Endothelial cell of umbilical vein (primary cell): ENCODE measurements around the gene APLN. TPM values are rescaled to one million over a fixed set of nuclear protein-coding genes. Genes with fewer than 3 reads are reported as not detected.

Experiments
- Bru-seq: library from RNA; stranded (reverse); fragments of 400-500 nt; gene quantifications from one replicate; lab custom pipeline; 2021; lab: Mats Ljungman, UMichigan
- BruChase-seq, 2 experiments: library from RNA; stranded (reverse); fragments of 400-500 nt; gene quantifications; one replicate each; lab custom pipeline; 2021; lab: Mats Ljungman, UMichigan
- BruUV-seq: library from RNA; stranded (reverse); fragments of 400-500 nt; replicated peaks from 2 replicates; lab custom pipeline; 2021; lab: Mats Ljungman, UMichigan
- CTCF ChIA-PET: fragments of 300-600, 350-600 bp; sonication (Branson Sonifier 250); formaldehyde crosslinking; loops from one replicate; lab custom pipeline; 2021; ENCODE audit warnings: antibody characterized with exemption, inconsistent platforms; lab: Charles Lee
- POLR2A ChIA-PET: fragments of 300-600, 350-600 bp; sonication (Branson Sonifier 250); formaldehyde crosslinking; loops from one replicate; lab custom pipeline; 2021; ENCODE audit warnings: antibody characterized with exemption, inconsistent platforms; lab: Charles Lee
- DNase-seq: peaks from one replicate; pipeline ENCODE4 v3.0.0-alpha.2; 2011; ENCODE audit warnings: low read depth, low spot score
- FAIRE-seq: peaks from 2 replicates; lab custom pipeline; 2011; peaks lifted over from hg19 to GRCh38; lab: Jason Lieb, UNC
- H2AFZ ChIP-seq: 2 replicates; pipeline ENCODE4 v1.6.0; 2012; ENCODE audit warnings: low read depth, low read length, control low read depth, inconsistent platforms
- H3K27ac ChIP-seq: 2 replicates; pipeline ENCODE4 v1.5.1; 2011; ENCODE audit warnings: low read depth, mild to moderate bottlenecking, control low read depth, low read length, moderate library complexity; ENCODE audit not compliant: insufficient read depth
- H3K27me3 ChIP-seq, 2 experiments: 2 replicates each; pipeline versions ENCODE4 v1.6.0 to v1.6.1; 2011; ENCODE audit warnings: low read length in 2 of 2, mixed read lengths in 1 of 2; ENCODE audit not compliant: control insufficient read depth in 2 of 2, insufficient read depth in 2 of 2
- H3K36me3 ChIP-seq, 2 experiments: 2 replicates in 1 of 2; 3 replicates in 1 of 2; pipeline ENCODE4 v1.5.1; 2011; ENCODE audit warnings: low read length in 2 of 2, mild to moderate bottlenecking in 1 of 2, moderate library complexity in 1 of 2; ENCODE audit not compliant: control insufficient read depth in 2 of 2, insufficient read depth in 2 of 2; ENCODE audit errors: extremely low read depth in 1 of 2
- H3K4me1 ChIP-seq: 3 replicates; pipeline ENCODE4 v1.5.1; 2011; ENCODE audit warnings: mild to moderate bottlenecking, low read length; ENCODE audit not compliant: control insufficient read depth, insufficient read depth; ENCODE audit errors: extremely low read depth
- H3K4me2 ChIP-seq: 2 replicates; pipeline ENCODE4 v1.6.1; 2011; ENCODE audit warnings: low read length, control low read depth, mixed read lengths; ENCODE audit not compliant: insufficient read depth
- H3K4me3 ChIP-seq, 3 experiments: fragments of 200-600 bp in 1 of 3; sonication (generic), shearing (Covaris generic) in 1 of 3; replicated peaks in 1 of 3; 2 replicates each; pipeline ENCODE4 v1.5.1; 2011 to 2016; ENCODE audit warnings: control low read depth in 3 of 3, low read length in 3 of 3, mild to moderate bottlenecking in 2 of 3, inconsistent platforms in 1 of 3, low read depth in 1 of 3, moderate library complexity in 1 of 3; ENCODE audit not compliant: insufficient read depth in 1 of 3
- H3K79me2 ChIP-seq: 2 replicates; pipeline ENCODE4 v1.6.0; 2012; ENCODE audit warnings: low read length, inconsistent platforms; ENCODE audit not compliant: control insufficient read depth, insufficient read depth
- H3K9ac ChIP-seq: replicated peaks from 2 replicates; pipeline ENCODE3; 2011; ENCODE audit warnings: low read length, control low read depth; ENCODE audit not compliant: insufficient read depth; ENCODE audit errors: extremely low read depth
- H3K9me1 ChIP-seq: replicated peaks from 3 replicates; pipeline ENCODE4 v1.6.0; 2011; ENCODE audit warnings: mild to moderate bottlenecking, low read length; ENCODE audit not compliant: control insufficient read depth, insufficient read depth; ENCODE audit errors: extremely low read depth
- H3K9me3 ChIP-seq: replicated peaks from 2 replicates; pipeline ENCODE4 v1.5.1; 2012; ENCODE audit warnings: low read length, inconsistent platforms; ENCODE audit not compliant: control insufficient read depth, insufficient read depth
- H4K20me1 ChIP-seq: replicated peaks from 2 replicates; pipeline ENCODE3; 2011; ENCODE audit warnings: mild to moderate bottlenecking, low read length; ENCODE audit not compliant: control insufficient read depth, insufficient read depth; ENCODE audit errors: extremely low read depth
- FOS ChIP-seq: IDR thresholded peaks from 2 replicates; pipeline ENCODE4 v1.6.1; 2011; ENCODE audit warnings: mild to moderate bottlenecking, low read length, moderate library complexity, borderline replicate concordance; ENCODE audit not compliant: insufficient read depth
- MYC ChIP-seq: IDR thresholded peaks from one replicate; pipeline ENCODE4 v1.6.1; 2011; ENCODE audit warnings: mild to moderate bottlenecking, low read depth, low read length
- POLR2A ChIP-seq: IDR thresholded peaks from 2 replicates; pipeline ENCODE4 v1.6.1; 2012; ENCODE audit warnings: low read depth, mild to moderate bottlenecking, control low read depth, low read length
- POLR2AphosphoS5 ChIP-seq: IDR thresholded peaks from 2 replicates; pipeline ENCODE4 v1.6.1; 2012; ENCODE audit warnings: low read depth, mild to moderate bottlenecking, control low read depth, low read length, moderate library complexity; ENCODE audit not compliant: insufficient read depth
- dilution Hi-C: fragments of 300-500 bp; cut with MboI; formaldehyde crosslinking; loops from one replicate; pipeline ENCODE4 v1.15.0; 2019; ENCODE audit warnings: low sequenced_read_pairs; ENCODE audit not compliant: extremely low pct_ligation_motif_present
- intact Hi-C: fragments of 100-400 bp; cut with micrococcal nuclease; formaldehyde crosslinking; loops from one replicate; pipeline ENCODE4 v1.10.0; 2022
- long read RNA-seq: library from polyadenylated mRNA; stranded (forward); transcript quantifications from one replicate; pipeline ENCODE4 v2.0.0, GENCODE V29; 2021
- polyA minus RNA-seq, 3 experiments: library from RNA; depleted of rRNA, polyadenylated mRNA; stranded (reverse); fragments of >200 nt; gene quantifications; 1 replicate in 1 of 3; 2 replicates in 2 of 3; pipeline ENCODE4 v1.2.3, GENCODE V29; 2011
- polyA plus RNA-seq, 4 experiments: library from polyadenylated mRNA; depleted of rRNA in 3 of 4; stranded (reverse) in 3 of 4; unstranded in 1 of 4; fragments of >200 nt; gene quantifications; 2 replicates each; pipeline versions ENCODE4 v1.2.1 to v1.2.3, GENCODE V29; 2011 to 2012; ENCODE audit warnings: missing spikeins in 1 of 4
- total RNA-seq: library from RNA; stranded (reverse); gene quantifications from 2 replicates; pipeline ENCODE4 v1.2.3, GENCODE V29; 2021

The APLN gene
- total RNA-seq = 465 and 466 TPM in 2 replicates
- 230 and 273 TPM in 2 replicates for polyA plus RNA-seq
- polyA plus RNA-seq (2011; cell fraction: cytosol; rRNA removed) = 193 and 247 TPM in 2 replicates
- 94.1 and 103 TPM in 2 replicates for polyA plus RNA-seq (2011; cell fraction: nucleus; rRNA removed)
- 62.1 and 177 TPM in 2 replicates for polyA plus RNA-seq (2012)
- 212 and 222 TPM in 2 replicates for polyA minus RNA-seq
- not detected for polyA minus RNA-seq (2011; cell fraction: cytosol; rRNA and poly(A)+ RNA removed)
- 32.5 and 36.3 TPM in 2 replicates for polyA minus RNA-seq (2011; cell fraction: nucleus; rRNA and poly(A)+ RNA removed)
- Bru-seq, nascent RNA = percentile 96 among the genes with signal in this experiment
- BruChase-seq, experiment 1, labeled RNA remaining after a 6-hour chase = percentile 98 among the genes with signal in this experiment
- percentile 97 among the genes with signal in this experiment for BruChase-seq, experiment 2, labeled RNA remaining after a 2-hour chase
- long read RNA-seq, transcript APLN-201 (3 exons, 3,205 nt) = major isoform, 160 of 546 reads
- long read RNA-seq, partial matches to known transcripts = 29 of 546 reads
- long read RNA-seq, other reads (novel, unspliced or antisense) = 357 of 546 reads

DNA sequence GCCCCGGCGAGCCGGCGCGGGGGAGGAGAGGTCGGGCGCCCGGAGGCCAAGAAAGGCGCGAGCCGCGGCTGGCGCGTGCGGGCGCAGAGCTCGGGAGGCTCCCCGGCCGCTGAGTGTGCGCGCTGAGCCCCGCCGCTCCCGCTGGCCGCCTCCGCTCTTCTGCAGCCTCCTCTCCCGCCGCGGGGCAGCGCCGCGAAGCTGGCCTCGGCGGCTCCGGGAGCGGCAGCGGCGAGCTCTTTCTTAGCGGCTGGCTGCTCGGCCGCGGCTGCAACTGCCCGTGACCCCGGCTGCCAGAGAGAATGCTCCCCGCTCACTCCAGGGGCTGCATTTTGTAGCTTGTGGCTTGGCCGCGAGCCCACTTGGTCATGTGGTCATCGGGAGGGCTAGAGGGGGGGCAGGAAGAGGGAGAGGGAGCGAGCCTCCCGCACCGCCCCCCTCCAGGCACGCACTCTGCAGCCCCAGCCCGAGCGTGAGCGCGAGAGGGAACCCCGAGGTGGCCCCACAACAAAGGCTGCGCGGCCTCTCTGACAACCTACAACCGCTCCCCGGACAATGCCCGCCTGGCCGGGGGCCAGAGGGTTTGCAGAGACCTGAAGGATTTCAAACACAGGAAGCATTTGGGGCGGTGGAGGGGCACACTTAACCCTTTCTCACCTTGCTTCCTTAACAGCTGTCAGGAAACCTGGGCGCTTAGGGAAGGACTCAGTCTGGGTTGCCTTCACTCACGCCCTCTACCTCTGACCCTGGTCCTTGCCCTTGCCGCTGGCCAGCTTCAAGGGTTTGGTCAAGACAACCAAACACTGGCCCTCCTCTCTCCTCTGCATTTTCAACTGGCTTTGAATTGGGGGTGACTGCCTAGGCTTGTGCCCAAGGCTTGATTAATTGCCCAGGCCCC, at the start of gene APLN:
TSS of gene APLN (minus strand) at position 305 of the 895 bp plus-strand sequence. CDS start 326 bp downstream, outside the sequence.
- Histone ChIP-seq H3K79me2 (peaks cover 33% of the 10 kb centered on the region), H3K27ac (peak within 1 kb of the TSS; percentile 69), H2AFZ (no peak within 1 kb of the TSS), H3K4me3 (peak within 1 kb of the TSS; percentile 58 to 78 (median 67)), H3K9me1 (no peaks in the 10 kb centered on the region), H3K36me3 (no peaks in the 10 kb centered on the region), H3K4me1 (peaks cover 39% of the 10 kb centered on the region), H3K9me3 (no peaks in the 10 kb centered on the region), H4K20me1 (no peaks in the 10 kb centered on the region), H3K9ac (peak within 1 kb of the TSS; percentile 81), H3K27me3 (no peaks in the 10 kb centered on the region), H3K4me2 (peak within 1 kb of the TSS; percentile 91)
- ChIA-PET POLR2A (interaction anchor here (0.6 to 2.4 kb wide), 10 partner anchors 8 to 155 kb away, joined by 3 to 16 read pairs (median 6); no protein-coding TSS in a partner anchor), CTCF (interaction anchor here (0.7 to 6.0 kb wide), 15 partner anchors 9 to 406 kb away, joined by 3 to 122 read pairs (median 3); no protein-coding TSS in a partner anchor)
- intact Hi-C loops (loop anchor here (1.0 to 2.0 kb wide), 5 partner anchors 11 to 71 kb away; no protein-coding TSS in a partner anchor), dilution Hi-C loops (no loop called here)
- DNase-seq (peak; percentile 55), FAIRE-seq (peak; percentile 74)
- BruUV-seq = no TSS peak
- peak; percentile 7 for TF ChIP-seq FOS
- TF ChIP-seq POLR2AphosphoS5 = peak; percentile 94
- no peak for TF ChIP-seq MYC
- peak; percentile 92 for TF ChIP-seq POLR2A
